HG03045 (cell line): ENCODE measurements around the gene KIF18A.

Source experiments
- ATAC-seq: cut with Tn5 transposase; IDR thresholded peaks from one replicate; pipeline ENCODE4 v1.9.1; 2021; ENCODE audit warnings: mild to moderate bottlenecking, moderate library complexity; ENCODE audit not compliant: unreplicated experiment

Gene KIF18A

DNA sequence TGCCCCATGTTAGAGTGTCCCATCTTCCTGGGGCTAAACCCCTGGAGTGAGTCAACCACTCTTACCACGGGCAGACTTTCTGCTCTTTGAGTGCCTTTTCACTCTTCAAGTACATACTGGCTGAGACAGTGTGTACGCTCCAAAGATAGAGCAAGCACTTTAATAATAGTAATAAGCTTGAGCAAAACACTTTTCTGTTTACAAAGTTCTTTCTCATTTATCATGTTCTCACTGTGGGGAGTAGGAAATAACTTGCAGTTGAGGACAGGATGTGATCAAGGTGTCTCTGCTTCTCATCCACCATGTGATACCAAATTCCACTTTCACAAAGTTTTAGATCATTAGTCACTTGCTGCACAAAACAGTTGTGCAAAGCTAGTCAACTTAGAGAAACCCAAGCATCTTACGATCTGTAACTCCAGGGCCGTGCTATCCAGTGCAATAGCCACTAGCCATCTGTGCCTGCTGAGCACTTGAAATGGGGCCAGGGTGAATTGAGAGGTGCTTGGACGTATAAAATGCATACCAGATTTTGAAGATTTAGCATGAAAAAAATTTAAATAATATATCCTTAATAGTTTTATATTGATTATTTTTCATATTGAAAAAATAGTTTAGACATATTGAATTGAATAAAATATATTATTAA is 135.3 kb downstream of the KIF18A start:
- ATAC-seq, result no peak

DNA sequence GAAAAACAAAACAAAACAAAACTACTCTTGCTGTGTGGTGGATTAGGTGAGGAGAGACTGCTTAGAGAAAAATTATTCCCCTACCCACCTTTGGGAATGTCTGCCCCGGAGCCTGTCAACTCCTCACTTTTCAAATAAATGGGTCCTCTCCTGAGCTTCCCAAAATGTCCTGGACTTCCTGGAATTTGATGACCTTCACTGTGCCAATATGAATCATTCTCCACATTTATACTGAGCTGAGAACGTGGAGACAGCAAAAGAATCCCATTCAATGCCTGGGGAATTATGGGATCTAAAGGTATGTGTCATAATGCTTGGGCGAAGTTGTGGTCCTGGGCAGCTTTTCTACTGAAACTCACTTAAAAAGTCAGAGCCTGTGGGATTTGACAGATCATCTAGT is 136.8 kb downstream of the KIF18A start:
- no peak for ATAC-seq
